Adipocyte (in vitro differentiated cells): Measurements from ENCODE around the gene MARK1.

Experiments
- DNase-seq: peaks from one replicate; pipeline ENCODE4 v3.0.0-alpha.2; 2015; ENCODE audit warnings: low read depth
- H3K27me3 ChIP-seq: replicated peaks from 2 replicates; pipeline ENCODE4 v1.7.0; 2013; ENCODE audit warnings: mild to moderate bottlenecking, low read length, moderate library complexity; ENCODE audit not compliant: control insufficient read depth, insufficient read depth
- H3K36me3 ChIP-seq: 2 replicates; pipeline ENCODE4 v1.7.0; 2013; ENCODE audit warnings: low read length, mild to moderate bottlenecking, moderate library complexity; ENCODE audit not compliant: control insufficient read depth, insufficient read depth, severe bottlenecking
- H3K4me1 ChIP-seq: 2 replicates; pipeline ENCODE4 v1.7.0; 2013; ENCODE audit warnings: mild to moderate bottlenecking, low read length, moderate library complexity; ENCODE audit not compliant: control insufficient read depth, insufficient read depth
- H3K4me3 ChIP-seq: 2 replicates; pipeline ENCODE4 v1.7.0; 2013; ENCODE audit warnings: mild to moderate bottlenecking, low read length, moderate library complexity
- H3K9ac ChIP-seq: 2 replicates; pipeline ENCODE4 v1.7.0; 2013; ENCODE audit warnings: mild to moderate bottlenecking, low read length, moderate library complexity
- H3K9me3 ChIP-seq: 2 replicates; pipeline ENCODE4 v1.7.0; 2013; ENCODE audit warnings: mild to moderate bottlenecking, low read length, moderate library complexity; ENCODE audit not compliant: control insufficient read depth

MARK1 gene

GRCh38 chr1:220703305-220703704, 175.4 kb downstream of the MARK1 start:
- DNase-seq: no peak
- Histone ChIP-seq H3K9ac (no peak overlapping the region), H3K27me3 (peaks cover 29% of the 10 kb centered on the region), H3K4me3 (no peak overlapping the region), H3K36me3 (no peaks in the 10 kb centered on the region), H3K4me1 (peaks cover 7% of the 10 kb centered on the region), H3K9me3 (peaks cover 3% of the 10 kb centered on the region)

- Histone ChIP-seq H3K4me3 (no peak overlapping the region), H3K27me3 (peaks cover 25% of the 10 kb centered on the region), H3K36me3 (no peaks in the 10 kb centered on the region), H3K4me1 (no peaks in the 10 kb centered on the region), H3K9me3 (peaks cover 3% of the 10 kb centered on the region), H3K9ac (no peak overlapping the region)
- DNase-seq: no peak
These were observed 177.8 kb downstream of the MARK1 start for GRCh38 chr1:220705782-220706181.

GRCh38 chr1:220706480-220706879, 178.5 kb downstream of the MARK1 start:
- Histone ChIP-seq H3K4me3 (no peak overlapping the region), H3K9me3 (peaks cover 3% of the 10 kb centered on the region), H3K36me3 (no peaks in the 10 kb centered on the region), H3K9ac (no peak overlapping the region), H3K27me3 (peaks cover 24% of the 10 kb centered on the region), H3K4me1 (no peaks in the 10 kb centered on the region)
- DNase-seq: no peak

- Histone ChIP-seq H3K27me3 (peaks cover 18% of the 10 kb centered on the region), H3K4me3 (no peak overlapping the region), H3K4me1 (no peaks in the 10 kb centered on the region), H3K9me3 (peaks cover 3% of the 10 kb centered on the region), H3K9ac (no peak overlapping the region), H3K36me3 (no peaks in the 10 kb centered on the region)
- DNase-seq: no peak
These were observed 179.2 kb downstream of the MARK1 start for GRCh38 chr1:220707160-220707559.

GRCh38 chr1:220708244-220708643, 180.3 kb downstream of the MARK1 start:
- H3K9me3 ChIP-seq: no peaks in the 10 kb centered on the region
- H3K9ac ChIP-seq: no peak overlapping the region
- no peaks in the 10 kb centered on the region for H3K4me1 ChIP-seq
- no peaks in the 10 kb centered on the region for H3K36me3 ChIP-seq
- DNase-seq: no peak
- peaks cover 20% of the 10 kb centered on the region for H3K27me3 ChIP-seq
- no peak overlapping the region for H3K4me3 ChIP-seq

GRCh38 chr1:220708936-220709801, 181.2 kb downstream of the MARK1 start:
- Histone ChIP-seq H3K9me3 (no peaks in the 10 kb centered on the region), H3K4me1 (no peaks in the 10 kb centered on the region), H3K4me3 (no peak overlapping the region), H3K9ac (no peak overlapping the region), H3K36me3 (no peaks in the 10 kb centered on the region), H3K27me3 (peaks cover 16% of the 10 kb centered on the region)
- no peak for DNase-seq

GRCh38 chr1:220710333-220710732, 182.4 kb downstream of the MARK1 start:
- Histone ChIP-seq H3K4me3 (no peak overlapping the region), H3K9me3 (no peaks in the 10 kb centered on the region), H3K9ac (no peak overlapping the region), H3K4me1 (no peaks in the 10 kb centered on the region), H3K27me3 (peaks cover 20% of the 10 kb centered on the region), H3K36me3 (no peaks in the 10 kb centered on the region)
- DNase-seq: no peak

GRCh38 chr1:220711056-220711809, 183.3 kb downstream of the MARK1 start:
- Histone ChIP-seq H3K36me3 (no peaks in the 10 kb centered on the region), H3K9ac (no peak overlapping the region), H3K9me3 (peaks cover 6% of the 10 kb centered on the region), H3K27me3 (peaks cover 13% of the 10 kb centered on the region), H3K4me1 (no peaks in the 10 kb centered on the region), H3K4me3 (no peak overlapping the region)
- peak; percentile 27 for DNase-seq
